GM18505 (cell line): Measurements from ENCODE around the gene SBK1.

Experiments
- ATAC-seq: cut with Tn5 transposase; IDR thresholded peaks from one replicate; pipeline ENCODE4 v1.9.1; 2021; ENCODE audit not compliant: unreplicated experiment
- POLR2A ChIP-seq: IDR thresholded peaks from 4 replicates; pipeline ENCODE4 v1.6.1; 2011; ENCODE audit warnings: borderline replicate concordance; ENCODE audit not compliant: insufficient read depth, insufficient read length; ENCODE audit errors: extremely low read depth

SBK1 gene

DNA sequence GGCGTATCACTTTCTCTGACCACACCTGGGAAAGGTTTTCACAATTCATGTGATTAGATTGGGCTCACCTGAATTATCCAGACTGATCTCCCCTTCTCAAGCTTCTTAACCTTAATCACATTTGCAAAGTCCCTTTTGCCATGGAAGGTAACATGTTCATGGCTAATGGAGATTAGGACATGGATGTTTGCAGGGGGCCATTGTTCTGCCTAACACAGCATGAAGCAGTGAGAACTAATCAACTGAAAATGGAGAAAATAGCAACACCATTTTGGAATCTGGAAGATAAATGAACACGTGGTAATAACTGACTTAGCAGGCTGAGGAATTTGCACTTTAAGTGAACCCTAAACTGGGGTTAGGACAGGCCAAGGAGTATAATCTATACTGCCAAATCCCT is 25.0 kb upstream of the SBK1 start:
- TF ChIP-seq POLR2A = no peak
- ATAC-seq = no peak

DNA sequence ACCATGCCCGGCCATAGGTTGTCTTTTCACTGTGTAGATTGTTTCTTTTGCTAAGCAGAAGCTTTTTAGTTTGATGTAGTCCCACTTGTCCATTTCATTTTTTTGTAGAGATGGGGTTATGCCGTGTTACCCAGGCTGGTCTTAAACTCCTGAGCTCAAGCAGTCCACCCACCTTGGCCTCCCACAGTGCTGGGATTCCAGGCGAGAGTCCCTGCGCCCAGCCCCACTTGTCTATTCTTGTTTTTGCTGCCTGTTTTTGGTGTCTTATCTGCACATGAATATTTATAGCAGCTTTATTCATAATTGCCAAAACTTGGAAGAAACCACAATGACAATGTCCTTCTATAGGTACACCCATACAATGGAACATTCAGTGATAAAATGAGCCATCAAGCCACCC is 18.8 kb upstream of the SBK1 start:
- no peak for TF ChIP-seq POLR2A
- ATAC-seq = no peak

DNA sequence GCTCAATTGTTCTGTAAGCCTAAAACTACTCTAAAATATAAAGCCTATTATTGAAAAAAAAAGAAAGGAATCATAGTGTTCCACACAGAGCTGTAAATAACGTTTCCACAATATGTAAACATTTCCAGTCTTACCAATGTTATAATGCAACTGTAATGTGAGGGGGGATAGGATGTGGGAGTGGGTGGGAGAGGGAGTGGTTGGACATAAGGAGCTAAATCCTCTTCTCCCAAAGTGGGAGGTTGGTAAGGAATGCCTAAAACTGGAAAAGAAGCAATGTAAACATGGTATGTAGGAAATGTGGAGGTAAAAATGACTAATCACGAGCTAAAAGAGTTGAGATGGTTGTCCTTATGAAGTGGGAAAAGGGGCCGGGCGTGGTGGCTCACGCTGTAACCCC is 17.6 kb upstream of the SBK1 start:
- ATAC-seq = no peak
- no peak for TF ChIP-seq POLR2A

DNA sequence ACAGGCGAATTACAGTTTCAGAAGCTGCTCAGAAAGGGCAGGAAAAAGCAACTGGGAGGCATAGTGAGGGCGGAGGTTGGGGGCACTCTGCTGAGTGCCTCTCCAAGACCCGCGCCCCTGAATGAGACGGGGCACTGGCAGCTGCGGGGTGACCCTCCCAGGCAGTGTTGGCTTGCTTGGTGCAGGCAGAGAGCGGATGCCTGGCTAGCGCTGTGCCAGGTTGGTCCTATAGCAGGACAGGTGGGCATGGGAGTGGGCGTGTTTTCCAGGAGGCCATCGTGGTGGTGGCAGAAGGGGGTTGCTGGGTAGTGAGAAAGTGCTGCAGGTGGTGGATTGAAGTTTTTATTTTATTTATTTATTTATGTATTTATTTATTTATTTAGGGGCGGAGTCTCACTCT is 16.0 kb upstream of the SBK1 start:
- no peak for TF ChIP-seq POLR2A
- no peak for ATAC-seq

DNA sequence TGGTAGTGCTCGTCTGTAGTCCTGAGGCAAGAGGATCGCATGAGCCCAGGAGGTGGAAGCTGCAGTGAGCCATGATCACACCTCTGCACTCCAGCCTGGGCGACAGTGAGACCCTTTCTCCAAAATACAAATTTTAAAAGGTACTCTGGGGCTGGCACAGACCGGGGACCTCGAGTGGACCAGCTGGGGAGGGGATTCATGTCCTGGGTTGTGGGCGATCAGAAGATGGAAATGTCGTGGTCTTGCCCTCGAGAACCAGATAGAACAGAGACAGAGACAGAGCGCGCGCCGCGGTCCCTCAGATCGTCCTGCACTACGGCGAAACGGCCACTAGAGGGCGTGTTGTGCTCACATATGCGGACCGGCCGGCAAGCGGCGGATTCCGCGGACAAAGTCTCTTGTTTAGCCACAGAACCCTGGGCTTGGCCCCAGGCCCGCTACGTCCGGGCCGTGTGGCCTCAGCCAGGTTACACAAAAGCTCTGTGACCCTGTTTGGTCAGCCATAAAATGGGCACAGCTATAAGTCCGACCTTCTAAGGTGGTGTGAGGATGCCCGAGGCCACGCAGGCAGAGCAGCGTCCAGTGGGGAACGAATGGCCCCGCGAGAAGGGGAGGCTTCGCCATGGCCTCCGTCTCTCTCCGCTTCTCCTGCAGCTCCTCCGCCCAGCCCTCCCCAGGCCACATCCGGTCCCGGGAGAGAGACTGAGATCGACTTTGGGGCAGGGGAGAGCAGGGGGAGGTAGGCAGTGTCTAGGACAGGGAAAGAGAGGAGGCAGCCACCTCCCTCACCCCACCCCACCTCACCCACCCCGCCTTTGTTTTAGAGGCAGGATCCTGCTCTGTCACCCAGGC is 14.6 kb upstream of the SBK1 start:
- peak; percentile 56 for ATAC-seq
- TF ChIP-seq POLR2A = no peak

DNA sequence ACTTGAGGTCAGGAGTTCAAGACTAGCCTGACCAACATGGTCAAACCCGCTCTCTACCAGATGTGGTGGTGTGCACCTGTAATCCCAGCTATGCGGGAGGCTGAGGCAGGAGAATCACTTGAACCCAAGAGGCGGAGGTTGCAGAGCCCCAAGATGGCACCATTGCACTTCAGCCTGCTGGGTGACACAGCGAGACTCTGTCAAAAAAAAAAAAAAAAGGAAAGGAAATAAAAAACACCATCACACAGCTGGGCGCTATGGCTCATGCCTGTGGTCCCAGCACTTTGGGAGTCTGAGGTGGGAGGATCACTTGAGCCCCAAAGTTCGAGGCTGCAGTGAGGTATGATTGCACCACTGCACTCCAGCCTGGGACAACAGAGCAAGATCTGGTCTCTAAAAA is 13.3 kb upstream of the SBK1 start:
- ATAC-seq = no peak
- TF ChIP-seq POLR2A = no peak

DNA sequence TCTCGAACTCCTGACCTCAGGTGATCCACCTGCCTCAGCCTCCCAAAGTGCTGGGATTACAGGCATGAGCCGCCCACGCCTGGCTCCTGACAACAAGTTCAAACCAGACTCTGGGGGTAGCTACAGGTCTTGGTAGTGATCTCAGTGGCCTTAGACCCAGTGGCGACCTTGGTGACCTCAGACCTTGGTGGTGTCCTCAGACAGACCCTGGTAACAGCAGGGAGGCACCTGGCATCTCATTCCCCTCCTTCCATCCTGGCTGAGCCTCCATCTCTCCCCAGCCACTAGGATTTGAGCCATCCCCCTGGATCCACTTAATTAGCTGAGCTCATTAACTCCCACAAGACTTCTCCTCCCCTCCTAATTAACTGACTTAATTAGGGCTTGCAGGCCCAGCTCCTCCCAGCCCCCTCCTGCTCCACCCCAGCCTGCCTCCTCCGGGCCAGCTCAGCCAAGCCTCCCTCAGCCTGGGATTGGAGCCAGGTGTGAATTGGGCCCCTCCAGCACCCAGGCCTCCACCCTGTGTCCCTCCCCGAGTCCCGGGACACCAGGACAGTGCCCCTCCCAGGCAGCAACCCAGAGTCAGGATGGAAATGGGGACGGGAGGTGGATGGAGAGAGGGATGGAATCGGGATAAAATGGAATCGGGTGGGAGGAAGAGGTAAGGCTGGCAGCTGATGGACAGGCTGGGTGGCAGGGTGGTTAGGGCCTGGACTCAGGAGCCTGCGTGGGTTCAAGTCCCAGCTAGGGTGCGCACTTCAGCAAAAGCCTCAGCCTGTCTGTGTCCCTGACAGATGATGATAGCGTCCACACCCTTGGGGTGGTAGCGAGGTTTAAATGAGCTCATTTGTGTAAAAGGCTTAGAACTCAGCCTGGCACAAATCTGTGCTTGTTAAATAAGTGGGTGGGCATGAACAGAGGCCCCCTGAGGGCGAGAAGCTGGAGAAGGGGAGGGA is 11.2 kb upstream of the SBK1 start:
- no peak for TF ChIP-seq POLR2A
- no peak for ATAC-seq

DNA sequence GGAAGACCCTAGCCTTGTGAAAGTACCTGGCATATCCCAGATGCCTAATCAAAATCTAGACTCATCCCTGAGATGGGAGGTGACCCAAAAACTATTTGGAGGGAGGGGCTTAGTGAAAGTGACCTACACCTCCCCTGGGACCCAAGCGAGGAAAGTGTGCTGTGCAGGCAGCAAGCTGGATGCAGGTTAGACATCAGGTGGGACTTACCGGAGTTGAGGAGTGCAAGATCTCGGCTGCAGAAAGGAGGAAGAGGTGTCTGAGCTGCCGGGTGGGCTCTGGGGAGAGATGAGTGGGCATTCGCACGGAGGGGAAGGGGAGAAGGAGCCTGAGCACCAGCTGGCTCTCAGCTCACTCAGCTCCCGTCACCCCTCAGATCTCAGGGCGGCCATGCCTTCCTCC is 10.3 kb upstream of the SBK1 start:
- TF ChIP-seq POLR2A = no peak
- no peak for ATAC-seq

DNA sequence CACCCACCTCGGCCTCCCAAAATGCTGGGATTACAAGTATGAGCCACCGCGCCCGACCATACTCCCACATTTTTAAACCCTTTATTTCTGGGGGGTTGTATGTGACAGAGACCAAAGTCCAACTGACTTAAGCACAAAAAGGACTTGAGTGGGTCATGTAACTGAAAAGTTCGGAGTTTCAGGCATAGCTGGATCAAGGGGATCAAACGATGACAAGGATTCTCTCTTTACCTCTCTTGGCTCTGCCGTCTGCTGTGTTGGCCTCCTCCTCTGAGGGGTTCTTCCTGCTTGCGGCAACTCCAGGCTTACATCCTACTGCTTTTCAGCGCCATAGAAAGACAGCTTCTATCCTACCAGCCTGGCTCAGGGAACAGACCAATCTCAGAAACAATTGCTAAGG is 9.2 kb upstream of the SBK1 start:
- no peak for ATAC-seq
- no peak for TF ChIP-seq POLR2A

DNA sequence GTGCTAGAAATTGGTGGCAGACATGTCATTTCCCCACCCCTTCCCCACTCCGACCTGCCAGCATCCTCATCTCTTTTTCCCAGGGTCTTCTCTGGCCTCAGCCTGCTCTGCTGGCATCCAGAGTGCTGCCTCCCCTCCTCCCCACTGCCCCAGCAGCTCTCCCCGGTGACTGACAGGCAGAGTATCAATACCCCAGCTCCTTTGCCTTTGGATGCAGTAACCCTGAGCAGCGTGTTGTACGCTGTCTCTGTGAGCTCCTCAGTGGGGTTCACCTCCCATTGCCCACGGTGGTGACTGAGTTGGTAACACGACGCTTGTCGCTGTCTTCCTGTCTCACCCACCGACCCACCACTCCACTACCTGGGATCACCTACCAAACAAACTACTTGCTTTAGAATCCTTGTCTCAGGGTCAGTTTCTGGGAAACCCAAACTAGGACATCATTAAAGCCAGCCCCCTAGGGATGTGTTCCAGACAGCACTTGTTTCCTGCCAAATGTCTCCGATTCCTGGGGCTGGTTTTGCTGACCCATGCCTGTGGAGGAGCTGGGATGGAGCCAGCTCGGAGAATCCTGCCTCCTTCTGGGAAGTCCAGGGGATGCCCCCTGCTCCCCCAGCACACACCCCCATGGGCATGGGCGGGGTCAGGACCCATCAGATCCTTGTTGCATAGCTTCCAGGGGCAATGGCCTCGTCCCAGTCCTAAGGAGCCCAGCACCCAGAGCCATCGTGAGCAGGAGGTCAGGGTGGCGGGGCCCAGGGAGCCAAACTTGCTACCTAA is 8.3 kb upstream of the SBK1 start:
- ATAC-seq = no peak
- no peak for TF ChIP-seq POLR2A

DNA sequence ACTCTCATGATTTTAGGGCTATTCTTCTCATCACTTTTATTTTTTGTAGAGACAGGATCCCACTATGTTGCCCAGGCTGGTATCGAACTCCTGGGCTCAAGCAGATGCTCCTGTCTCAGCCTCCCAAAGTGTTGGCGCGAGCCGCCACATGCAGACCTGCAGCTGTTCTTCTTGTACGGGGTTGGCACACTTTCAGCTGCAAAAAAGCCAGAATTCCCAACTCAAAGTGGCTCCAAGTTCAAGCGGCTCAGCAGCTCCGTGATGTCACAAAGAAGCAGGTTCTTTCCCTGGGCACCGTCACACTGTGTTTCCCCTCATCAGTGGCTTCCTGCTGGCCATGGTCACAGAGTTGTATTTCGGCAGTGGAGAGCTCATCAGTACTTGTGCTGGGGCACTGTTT is 6.7 kb upstream of the SBK1 start:
- ATAC-seq = no peak

DNA sequence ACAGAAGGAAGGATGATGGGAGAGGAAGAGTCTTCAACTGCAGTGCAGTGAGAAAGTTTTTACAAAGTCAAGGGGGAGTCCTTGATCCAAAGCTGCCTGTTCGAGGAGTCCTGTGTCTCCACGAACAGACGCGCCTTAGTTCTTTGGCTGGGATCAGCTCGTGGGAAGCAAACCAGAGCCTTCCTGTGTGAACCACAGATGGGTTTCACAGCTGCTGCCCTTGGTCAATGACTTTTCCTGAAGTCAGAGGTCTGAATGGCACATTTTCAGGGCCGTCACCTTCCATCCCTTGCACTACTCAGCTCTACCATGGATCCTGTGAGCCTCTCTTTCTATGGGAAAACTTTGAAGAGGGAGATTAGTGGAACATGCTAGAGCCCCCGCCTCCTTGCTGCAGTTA is 4.2 kb upstream of the SBK1 start:
- no peak for TF ChIP-seq POLR2A
- no peak for ATAC-seq

More for the DNA sequence above, 6.7 kb upstream of the SBK1 start:
- TF ChIP-seq POLR2A = no peak

DNA sequence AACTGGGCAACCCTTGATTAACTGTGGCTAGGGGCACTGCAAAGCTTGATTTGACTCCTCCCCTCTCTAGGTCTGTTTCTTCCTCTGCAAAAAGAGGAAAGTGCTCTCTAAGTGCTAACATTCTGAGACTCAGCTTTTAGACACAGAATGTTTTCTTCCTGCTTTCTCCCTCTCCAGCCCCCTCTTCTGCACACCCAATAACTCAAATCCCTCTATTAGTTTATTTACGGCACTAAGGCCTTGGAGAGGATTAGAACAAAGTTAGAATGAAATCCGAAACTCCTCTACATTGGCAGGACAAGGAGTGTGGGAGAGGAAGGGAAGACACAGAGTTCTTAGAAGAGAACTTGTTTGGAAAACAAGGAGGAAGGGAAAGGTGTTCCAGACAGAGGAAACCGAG is 3.3 kb upstream of the SBK1 start:
- ATAC-seq = no peak
- TF ChIP-seq POLR2A = no peak
